GM23248 (cell line): ENCODE results near the gene PANX2. TPM values are rescaled to one million over a fixed set of nuclear protein-coding genes. Genes with fewer than 3 reads are reported as not detected.

Experiments
- DNase-seq: peaks from one replicate; pipeline ENCODE4 v3.0.0-alpha.2; 2015
- H2AFZ ChIP-seq: fragments of 200-600 bp; sonication (generic); 2 replicates; pipeline ENCODE4 v1.6.1; 2016; ENCODE audit warnings: antibody characterized with exemption
- H3F3A ChIP-seq: fragments of 200-600 bp; sonication (generic); 2 replicates; pipeline ENCODE4 v1.6.1; 2016; ENCODE audit warnings: mild to moderate bottlenecking, antibody characterized with exemption, mixed run types; ENCODE audit not compliant: insufficient read depth
- H3K27ac ChIP-seq: fragments of 200-600 bp; sonication (generic); 2 replicates; pipeline ENCODE4 v1.5.1; 2016; ENCODE audit warnings: mild to moderate bottlenecking
- H3K27me3 ChIP-seq: fragments of 200-600 bp; sonication (generic); replicated peaks from 2 replicates; pipeline ENCODE4 v1.6.1; 2016; ENCODE audit warnings: mild to moderate bottlenecking; ENCODE audit not compliant: insufficient read depth
- H3K36me3 ChIP-seq: fragments of 200-600 bp; sonication (generic); 2 replicates; pipeline ENCODE4 v1.6.1; 2016; ENCODE audit warnings: low read depth, mild to moderate bottlenecking
- H3K4me1 ChIP-seq: fragments of 200-600 bp; sonication (generic); 2 replicates; pipeline ENCODE4 v1.6.1; 2016; ENCODE audit warnings: mild to moderate bottlenecking; ENCODE audit not compliant: insufficient read depth
- H3K4me2 ChIP-seq: fragments of 200-600 bp; sonication (generic); one replicate; pipeline ENCODE4 v1.6.1; 2016; ENCODE audit warnings: mild to moderate bottlenecking; ENCODE audit not compliant: unreplicated experiment
- H3K4me3 ChIP-seq: fragments of 200-600 bp; sonication (generic); 2 replicates; pipeline ENCODE4 v1.5.1; 2016; ENCODE audit warnings: mild to moderate bottlenecking
- H3K79me2 ChIP-seq: fragments of 200-600 bp; sonication (generic); 2 replicates; pipeline ENCODE4 v1.6.1; 2016; ENCODE audit warnings: mild to moderate bottlenecking; ENCODE audit not compliant: insufficient read depth
- H3K9ac ChIP-seq: fragments of 200-600 bp; sonication (generic); 2 replicates; pipeline ENCODE4 v1.6.1; 2016; ENCODE audit warnings: mild to moderate bottlenecking
- H3K9me2 ChIP-seq: fragments of 200-600 bp; sonication (generic); 2 replicates; pipeline ENCODE4 v1.6.1; 2016; ENCODE audit warnings: mixed run types, mild to moderate bottlenecking, moderate library complexity; ENCODE audit not compliant: insufficient read depth
- H3K9me3 ChIP-seq: fragments of 200-600 bp; sonication (generic); one replicate; pipeline ENCODE4 v1.6.1; 2017; ENCODE audit warnings: low read depth
- H4K20me1 ChIP-seq: fragments of 200-600 bp; sonication (generic); 2 replicates; pipeline ENCODE4 v1.6.0; 2016; ENCODE audit not compliant: insufficient read depth
- EZH2 ChIP-seq: fragments of 200-600 bp; sonication (generic); IDR thresholded peaks from 2 replicates; pipeline ENCODE4 v1.6.1; 2018; ENCODE audit warnings: antibody characterized with exemption, mild to moderate bottlenecking; ENCODE audit not compliant: insufficient read depth, poor library complexity, severe bottlenecking
- EZH2phosphoT487 ChIP-seq: fragments of 200-600 bp; sonication (generic); IDR thresholded peaks from 2 replicates; pipeline ENCODE4 v1.6.1; 2018; ENCODE audit warnings: antibody characterized with exemption, moderate library complexity, mild to moderate bottlenecking, low read depth; ENCODE audit not compliant: insufficient read depth
- WGBS, 2 experiments: methylation state at CpG; one replicate each; pipeline ENCODE4 v1.1.6; 2015 to 2017; ENCODE audit warnings: low lambda C conversion rate in 2 of 2, low coverage in 1 of 2; ENCODE audit errors: missing lambda C conversion rate in 2 of 2; 5-methylcytosine and 5-hydroxymethylcytosine counted together
- in situ Hi-C: fragments of 300-500 bp; cut with MboI; formaldehyde crosslinking; loops from 2 replicates; pipeline ENCODE4 v1.15.0; 2020
- polyA plus RNA-seq: library from polyadenylated mRNA; unstranded; fragments of >200 nt; fragmentation: Nextera tagmentation; extraction: Ambion mirVana; gene quantifications from 2 replicates; pipeline ENCODE4 v1.2.1, GENCODE V29; 2016
- total RNA-seq: library from RNA; depleted of rRNA; stranded (reverse); fragments of >200 nt; shearing (Covaris generic); gene quantifications from 2 replicates; pipeline ENCODE4 v1.2.3, GENCODE V29; 2014

PANX2 gene
- total and polyA plus RNA-seq, 2 experiments from 2014 or later: 0.18 TPM; not detected in 1

DNA sequence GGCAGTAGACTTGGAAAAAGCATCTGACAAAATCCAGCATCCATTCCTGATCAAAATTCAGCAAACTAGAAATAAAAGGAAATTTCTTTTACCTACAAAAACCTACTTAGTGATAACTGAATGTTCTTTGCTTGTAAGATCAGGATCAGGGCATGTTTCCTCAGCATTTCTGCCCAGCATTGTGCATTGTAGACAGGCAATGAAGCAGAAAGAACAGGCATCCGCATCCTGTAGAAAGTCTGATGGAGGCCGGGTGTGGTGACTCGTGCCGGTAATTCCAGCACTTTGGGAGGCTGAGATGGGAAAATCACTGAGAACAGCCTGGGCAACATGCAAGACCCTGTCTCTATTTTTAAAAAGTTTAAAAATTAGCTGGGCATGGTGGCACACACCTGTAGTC lies 32.5 kb upstream of the PANX2 start:
- Histone ChIP-seq H3K79me2 (no peaks in the 10 kb centered on the region), H3K9me3 (no peaks in the 10 kb centered on the region), H3K4me3 (no peak overlapping the region), H3K9ac (no peak overlapping the region), H3K9me2 (no peaks in the 10 kb centered on the region), H3K4me1 (no peaks in the 10 kb centered on the region), H3F3A (no peaks in the 10 kb centered on the region), H3K4me2 (no peak overlapping the region), H3K27me3 (no peaks in the 10 kb centered on the region; the same call in 1 of the 2 replicates), H2AFZ (no peak overlapping the region), H4K20me1 (no peaks in the 10 kb centered on the region), H3K27ac (no peak overlapping the region), H3K36me3 (no peaks in the 10 kb centered on the region)
- no peak for DNase-seq
- in situ Hi-C loops: no loop called here
- TF ChIP-seq EZH2: no peak
- TF ChIP-seq EZH2phosphoT487: no peak
- WGBS, 2 experiments: 90 to 91% methylated on average over 4 of the region's 4 CpGs

DNA sequence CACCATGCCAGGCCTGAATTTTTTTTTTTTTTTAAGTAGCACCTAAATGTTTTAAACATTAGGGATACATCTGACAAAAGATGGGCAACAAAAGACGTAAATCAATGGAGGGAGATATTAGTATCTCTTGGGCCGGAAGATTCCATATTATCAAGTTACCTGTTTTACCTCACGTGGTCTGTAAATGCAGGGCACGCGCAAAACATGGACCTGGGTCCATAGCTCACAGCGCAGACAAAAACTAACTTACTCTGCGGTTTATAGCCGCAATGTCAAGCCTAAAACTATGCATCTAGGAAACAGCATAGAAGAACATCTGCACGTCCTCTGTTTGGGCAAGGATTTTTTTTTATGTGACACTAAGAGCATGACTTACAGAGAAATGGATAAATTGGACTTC lies 31.5 kb upstream of the PANX2 start:
- no peak overlapping the region for H3K4me3 ChIP-seq
- no peak overlapping the region for H3K4me2 ChIP-seq
- no peak overlapping the region for H3K27ac ChIP-seq
- 78 to 82% methylated on average over 9 of the region's 9 CpGs for WGBS, 2 experiments
- no peaks in the 10 kb centered on the region for H3K9me2 ChIP-seq
- H3F3A ChIP-seq: no peaks in the 10 kb centered on the region
- no peaks in the 10 kb centered on the region for H3K9me3 ChIP-seq
- no peak overlapping the region for H2AFZ ChIP-seq
- H3K27me3 ChIP-seq: no peaks in the 10 kb centered on the region; the same call in 1 of the 2 replicates
- H3K79me2 ChIP-seq: no peaks in the 10 kb centered on the region
- H3K36me3 ChIP-seq: no peaks in the 10 kb centered on the region
- TF ChIP-seq EZH2 (no peak), EZH2phosphoT487 (no peak)
- no peaks in the 10 kb centered on the region for H3K4me1 ChIP-seq
- H4K20me1 ChIP-seq: no peaks in the 10 kb centered on the region
- DNase-seq: no peak
- in situ Hi-C loops: no loop called here
- no peak overlapping the region for H3K9ac ChIP-seq

DNA sequence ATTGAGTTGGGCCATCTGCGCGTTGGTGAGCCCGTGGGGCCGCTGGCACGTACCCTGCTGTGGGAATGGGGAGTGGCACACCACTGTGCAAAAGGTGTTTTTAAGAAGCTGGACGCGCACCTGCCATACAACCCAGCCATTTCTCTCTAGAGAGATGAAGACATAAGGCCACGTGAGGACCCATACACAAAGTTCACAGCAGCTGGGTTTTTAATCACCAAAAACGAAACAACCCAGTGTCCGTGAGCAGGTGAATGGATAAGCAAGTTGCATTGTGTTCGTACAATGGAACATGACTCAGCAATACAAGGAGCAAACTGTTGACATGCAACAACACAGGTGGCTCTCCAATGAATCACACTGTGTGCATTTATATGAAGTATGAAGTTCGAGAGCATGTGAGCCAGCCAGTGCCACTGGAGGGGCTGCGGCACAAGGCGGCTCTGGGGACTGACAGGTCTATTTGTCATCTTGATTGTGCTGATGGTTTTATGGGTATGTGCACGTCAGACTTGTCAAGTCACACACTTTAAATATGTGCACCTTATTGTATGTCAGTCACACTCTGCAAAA lies 30.6 kb upstream of the PANX2 start:
- Histone ChIP-seq H3K27ac (no peak overlapping the region), H3K36me3 (no peaks in the 10 kb centered on the region), H4K20me1 (no peaks in the 10 kb centered on the region), H3F3A (no peaks in the 10 kb centered on the region), H3K79me2 (no peaks in the 10 kb centered on the region), H3K4me2 (no peak overlapping the region), H3K9ac (no peak overlapping the region), H3K4me1 (no peaks in the 10 kb centered on the region), H3K9me2 (no peaks in the 10 kb centered on the region), H3K27me3 (no peaks in the 10 kb centered on the region; the same call in 1 of the 2 replicates), H2AFZ (no peak overlapping the region), H3K4me3 (no peak overlapping the region), H3K9me3 (no peaks in the 10 kb centered on the region)
- in situ Hi-C loops: no loop called here
- no peak for TF ChIP-seq EZH2
- no peak for TF ChIP-seq EZH2phosphoT487
- DNase-seq: no peak
- WGBS, 2 experiments: 81 to 82% methylated on average over 15 of the region's 15 CpGs

DNA sequence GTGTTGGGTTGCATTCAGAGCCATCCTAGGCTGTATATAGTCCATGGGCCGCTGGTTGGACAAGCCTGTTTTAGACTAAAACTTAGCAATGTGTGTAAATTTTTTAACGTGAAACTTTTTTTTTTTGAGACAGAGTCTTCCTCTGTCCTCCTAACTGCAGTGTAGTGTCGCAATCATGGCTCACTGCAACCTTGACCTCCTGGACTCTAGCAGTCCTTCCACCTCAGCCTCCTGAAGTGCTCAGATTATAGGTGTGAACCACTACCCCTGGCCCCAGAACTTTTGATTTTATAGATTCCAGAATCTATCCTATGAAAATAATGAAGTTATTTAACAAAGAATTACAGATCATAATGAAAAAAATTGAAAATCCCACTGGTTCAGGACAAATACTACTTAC lies 29.9 kb upstream of the PANX2 start:
- Histone ChIP-seq H3K4me1 (no peaks in the 10 kb centered on the region), H3F3A (no peaks in the 10 kb centered on the region), H3K4me3 (no peak overlapping the region), H3K79me2 (no peaks in the 10 kb centered on the region), H3K27ac (no peak overlapping the region), H3K9me3 (no peaks in the 10 kb centered on the region), H4K20me1 (no peaks in the 10 kb centered on the region), H3K36me3 (no peaks in the 10 kb centered on the region), H3K27me3 (no peaks in the 10 kb centered on the region), H2AFZ (no peak overlapping the region), H3K9me2 (no peaks in the 10 kb centered on the region), H3K9ac (no peak overlapping the region), H3K4me2 (no peak overlapping the region)
- 55 to 63% methylated on average over 3 of the region's 3 CpGs for WGBS, 2 experiments
- no peak for DNase-seq
- in situ Hi-C loops: no loop called here
- TF ChIP-seq EZH2 (no peak), EZH2phosphoT487 (no peak)

DNA sequence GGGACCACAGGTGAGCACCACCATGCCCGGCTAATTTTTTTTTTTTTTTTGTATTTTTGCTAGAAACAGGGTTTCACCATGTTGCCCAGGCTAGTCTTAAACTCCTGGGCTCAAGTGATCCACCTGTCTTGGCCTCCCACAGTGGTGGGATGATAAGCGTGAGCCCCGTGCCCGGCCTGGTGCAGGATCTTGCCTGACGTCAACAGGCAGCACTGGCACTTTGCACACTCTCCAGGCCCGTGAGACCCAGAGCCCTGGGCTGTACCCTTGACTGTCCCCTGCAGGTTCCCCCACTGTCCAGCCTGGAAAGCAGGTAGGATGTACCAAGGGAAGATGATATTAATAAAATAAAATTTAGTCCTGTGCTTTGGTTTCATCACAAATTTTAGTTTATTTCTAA lies 29.1 kb upstream of the PANX2 start:
- no peaks in the 10 kb centered on the region for H3K4me1 ChIP-seq
- TF ChIP-seq EZH2phosphoT487: no peak
- TF ChIP-seq EZH2: no peak
- 91 to 92% methylated on average over 6 of the region's 6 CpGs for WGBS, 2 experiments
- no peak overlapping the region for H3K4me3 ChIP-seq
- no peaks in the 10 kb centered on the region for H3K79me2 ChIP-seq
- H2AFZ ChIP-seq: no peak overlapping the region
- no peaks in the 10 kb centered on the region for H4K20me1 ChIP-seq
- no peak for DNase-seq
- no peak overlapping the region for H3K4me2 ChIP-seq
- no peaks in the 10 kb centered on the region for H3F3A ChIP-seq
- H3K36me3 ChIP-seq: no peaks in the 10 kb centered on the region
- no peak overlapping the region for H3K9ac ChIP-seq
- H3K27ac ChIP-seq: no peak overlapping the region
- no peaks in the 10 kb centered on the region for H3K9me3 ChIP-seq
- H3K9me2 ChIP-seq: no peaks in the 10 kb centered on the region
- H3K27me3 ChIP-seq: no peaks in the 10 kb centered on the region
- in situ Hi-C loops: no loop called here
